Activated CD4-positive, CD25-positive, alpha-beta regulatory T cell treated with anti-CD3 and anti-CD28 coated beads, Interleukin-2, amount 50 U/mL, for 16 hours (primary cell): Measurements from ENCODE around the gene OR2D2.
"Not testable (repeated sequence)": the region's sequence is repeated elsewhere in the genome, so short reads cannot be mapped to it uniquely, and the experiment has no call there.

Experiments used
- DNase-seq: peaks from one replicate; pipeline ENCODE4 v3.0.0-alpha.2; 2020; ENCODE audit warnings: low read depth, low spot score

OR2D2 gene

GRCh38 chr11:6882751-6883150 is 9.5 kb downstream of the OR2D2 start:
- no peak for DNase-seq

- no peak for DNase-seq
These were observed 15.4 kb downstream of the OR2D2 start for GRCh38 chr11:6876914-6877313.

- no peak for DNase-seq
These were observed 16.0 kb downstream of the OR2D2 start, which contains the start of gene OR10A4 for GRCh38 chr11:6876325-6876724. OR10A4 (plus strand) TSS chr11:6876625; CDS start chr11:6876648, 23 bp downstream.

GRCh38 chr11:6875761-6876160 is 16.5 kb downstream of the OR2D2 start:
- DNase-seq = no peak

DNA sequence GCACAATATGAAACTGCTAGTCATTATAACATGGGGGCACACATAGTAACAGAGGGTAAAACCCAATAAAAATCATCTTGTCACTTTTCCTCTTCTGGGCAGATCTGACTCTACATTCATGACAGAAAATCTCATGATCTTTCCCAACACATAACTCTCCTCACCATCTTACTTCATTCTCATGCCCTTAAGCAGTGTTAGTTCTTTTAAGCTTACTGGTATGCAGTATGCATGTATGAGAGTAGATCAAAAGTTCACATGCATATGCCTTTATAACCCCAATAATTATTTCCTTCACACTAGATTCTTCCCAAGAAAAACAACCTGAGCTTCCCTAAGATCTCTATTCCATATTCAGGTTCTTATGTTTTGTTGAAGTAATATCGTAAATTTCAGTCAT is 21.0 kb downstream of the OR2D2 start:
- no peak for DNase-seq

- no peak for DNase-seq
These were observed 27.9 kb downstream of the OR2D2 start for GRCh38 chr11:6864438-6864837.

GRCh38 chr11:6862961-6863360 is 29.3 kb downstream of the OR2D2 start, which contains the start of gene OR10A2:
OR10A2 (plus strand) TSS chr11:6863057; CDS start chr11:6869755, 6,698 bp downstream.
- no peak for DNase-seq

- DNase-seq = no peak
These were observed 35.4 kb downstream of the OR2D2 start for GRCh38 chr11:6856871-6857270.

DNA sequence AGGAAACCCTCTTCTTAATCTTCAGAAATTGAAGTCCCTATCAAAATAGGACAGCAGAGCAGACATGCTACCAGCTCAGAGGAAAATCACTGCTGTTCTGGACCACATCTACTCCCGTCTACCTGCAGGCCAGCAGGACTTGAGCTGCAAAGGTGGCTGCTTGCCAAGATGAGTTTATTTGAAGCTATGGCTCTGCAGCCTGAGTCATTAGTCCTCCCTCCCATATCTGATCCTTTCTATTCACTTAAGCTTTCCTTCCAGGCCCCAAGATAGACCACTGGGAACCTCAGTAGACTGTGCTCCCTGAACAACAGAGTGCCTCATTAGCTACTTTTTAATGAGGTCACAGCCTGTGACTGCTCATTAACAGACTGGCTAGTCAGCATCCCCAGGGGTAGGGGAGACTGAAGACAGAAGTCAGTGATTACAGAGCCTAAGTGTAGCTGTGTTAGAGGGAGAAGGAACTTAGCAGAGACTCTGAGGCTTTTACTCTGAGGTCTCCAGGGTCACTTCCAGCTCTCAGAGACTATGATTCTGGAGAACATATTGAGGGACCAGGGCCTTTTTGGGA is 36.2 kb downstream of the OR2D2 start:
- DNase-seq = no peak

- DNase-seq = not testable (repeated sequence)
These were observed 37.5 kb downstream of the OR2D2 start for GRCh38 chr11:6854801-6855200.

GRCh38 chr11:6850526-6850925 is 41.8 kb downstream of the OR2D2 start:
- DNase-seq = no peak

GRCh38 chr11:6845383-6845782 is 46.9 kb downstream of the OR2D2 start, which contains the start of gene OR10A5:
OR10A5 (plus strand) TSS chr11:6845683; CDS start chr11:6845683, 0 bp downstream.
- no peak for DNase-seq

GRCh38 chr11:6844356-6844755 is 47.9 kb downstream of the OR2D2 start:
- DNase-seq = no peak

DNA sequence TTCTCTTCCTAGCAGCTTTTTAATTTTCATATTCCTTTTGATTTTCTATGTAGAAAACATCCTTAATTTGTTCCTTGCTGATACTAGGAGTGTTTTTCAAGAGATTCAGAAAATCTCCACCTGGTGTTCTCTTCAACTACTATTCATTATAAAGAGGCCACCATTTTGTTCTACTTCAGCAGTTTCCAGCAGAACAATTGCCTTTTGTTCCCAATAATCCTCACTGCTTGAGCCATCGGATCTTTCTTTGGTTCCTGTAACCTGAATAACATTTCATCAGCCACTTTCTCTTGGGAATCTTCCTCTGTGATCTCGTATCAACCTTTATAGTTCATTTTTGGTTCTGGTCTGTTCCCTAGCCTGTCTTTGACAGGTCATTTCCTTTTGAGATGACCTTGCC is 48.6 kb downstream of the OR2D2 start:
- DNase-seq = no peak

DNA sequence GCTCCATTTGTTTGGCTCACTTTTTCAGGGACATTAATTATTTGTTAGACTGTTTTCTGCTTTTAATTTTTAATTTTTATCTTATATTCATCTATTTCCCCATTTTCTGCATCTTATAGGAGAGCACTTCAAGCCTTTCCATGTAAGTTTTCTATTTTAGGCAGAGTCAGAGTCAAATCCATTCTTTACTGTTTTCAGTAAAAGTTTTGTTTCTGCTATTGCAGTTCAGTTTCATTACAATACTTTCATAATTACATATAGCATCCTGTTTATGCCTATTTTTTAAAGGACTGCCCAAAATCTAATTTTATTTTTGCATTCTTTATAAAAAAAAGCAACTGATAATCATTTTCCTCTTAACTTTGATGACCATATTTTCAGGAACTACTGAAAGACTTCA is 50.6 kb downstream of the OR2D2 start:
- DNase-seq = no peak
